ENCODE data around the gene ZNF385D.
"Not testable (repeated sequence)": the region's sequence is repeated elsewhere in the genome, so short reads cannot be mapped to it uniquely, and the experiment has no call there.

ZNF385D gene

GRCh38 chr3:21390136-21390535, 360.9 kb downstream of the ZNF385D start:
- no peak for DNase-seq (ENCODE audit: low read depth)

- DNase-seq (ENCODE audit: low read depth), result not testable (repeated sequence)
These were observed 363.7 kb downstream of the ZNF385D start for GRCh38 chr3:21387142-21387826.

GRCh38 chr3:21378036-21378435, 373.0 kb downstream of the ZNF385D start:
- DNase-seq (ENCODE audit: low read depth), result not testable (repeated sequence)

GRCh38 chr3:21377071-21377769, 373.8 kb downstream of the ZNF385D start:
- DNase-seq (ENCODE audit: low read depth), result no peak

GRCh38 chr3:21372316-21372715, 378.7 kb downstream of the ZNF385D start:
- DNase-seq (ENCODE audit: low read depth), result no peak
